Neural cell (in vitro differentiated cells): ENCODE measurements around the gene BABAM2. TPM values are rescaled to one million over a fixed set of nuclear protein-coding genes. Genes with fewer than 3 reads are reported as not detected.

Source experiments
- H2AFZ ChIP-seq: fragments of 200-600, 300-800 bp; sonication (generic), shearing (Covaris generic); 2 replicates; pipeline ENCODE4 v1.6.0; 2014; ENCODE audit warnings: low read depth, mild to moderate bottlenecking, antibody characterized with exemption, low read length, moderate library complexity
- H3F3A ChIP-seq: fragments of 200-600 bp; shearing (Covaris generic); 2 replicates; pipeline ENCODE4 v1.6.1; 2016; ENCODE audit warnings: mild to moderate bottlenecking, moderate library complexity, mixed read lengths, antibody characterized with exemption, low read length; ENCODE audit not compliant: insufficient read depth, poor library complexity, severe bottlenecking
- H3K27ac ChIP-seq: fragments of 200-600, 300-800 bp; sonication (generic), shearing (Covaris generic); 2 replicates; pipeline ENCODE4 v1.5.1; 2014; ENCODE audit warnings: mild to moderate bottlenecking, low read length, moderate library complexity
- H3K27me3 ChIP-seq: fragments of 300-800, 200-600 bp; sonication (generic), shearing (Covaris generic); 2 replicates; pipeline ENCODE4 v1.6.0; 2014; ENCODE audit warnings: mild to moderate bottlenecking, low read depth, low read length, moderate library complexity; ENCODE audit not compliant: insufficient read depth
- H3K36me3 ChIP-seq: fragments of 300-800, 200-600 bp; sonication (generic), shearing (Covaris generic); 2 replicates; pipeline ENCODE4 v1.5.1; 2014; ENCODE audit warnings: mild to moderate bottlenecking, antibody characterized with exemption, low read length, moderate library complexity; ENCODE audit not compliant: insufficient read depth
- H3K4me2 ChIP-seq: fragments of 300-800, 200-600 bp; sonication (generic), shearing (Covaris generic); 2 replicates; pipeline ENCODE4 v1.6.0; 2014; ENCODE audit warnings: mild to moderate bottlenecking, low read length
- H3K4me3 ChIP-seq: fragments of 300-800, 200-600 bp; sonication (generic), shearing (Covaris generic); 2 replicates; pipeline ENCODE4 v1.5.1; 2014; ENCODE audit warnings: mild to moderate bottlenecking, low read length, moderate library complexity
- H3K79me2 ChIP-seq: fragments of 200-600 bp; shearing (Covaris generic); replicated peaks from 2 replicates; pipeline ENCODE4 v1.6.0; 2014; ENCODE audit warnings: mild to moderate bottlenecking, low read length, moderate library complexity; ENCODE audit not compliant: insufficient read depth
- H3K9ac ChIP-seq: fragments of 300-800, 200-600 bp; sonication (generic), shearing (Covaris generic); 2 replicates; pipeline ENCODE4 v1.6.1; 2016; ENCODE audit warnings: mild to moderate bottlenecking, low read length, mixed read lengths
- H3K9me2 ChIP-seq: fragments of 200-600 bp; shearing (Covaris generic); 2 replicates; pipeline ENCODE4 v1.6.1; 2016; ENCODE audit warnings: mild to moderate bottlenecking, low read length, mixed read lengths; ENCODE audit not compliant: insufficient read depth
- H3K9me3 ChIP-seq: fragments of 200-600, 300-800 bp; sonication (generic), shearing (Covaris generic); 2 replicates; pipeline ENCODE4 v1.6.1; 2016; ENCODE audit warnings: mild to moderate bottlenecking, mixed run types, low read length, moderate library complexity, mixed read lengths
- H4K20me1 ChIP-seq: fragments of 200-600 bp; shearing (Covaris generic); 2 replicates; pipeline ENCODE4 v1.6.1; 2016; ENCODE audit warnings: mild to moderate bottlenecking, mixed run types; ENCODE audit not compliant: insufficient read depth
- EP300 ChIP-seq: fragments of 450-650 bp; conservative IDR thresholded peaks from 2 replicates; pipeline ENCODE4 v1.6.1; 2014; ENCODE audit warnings: antibody characterized with exemption, mild to moderate bottlenecking, moderate library complexity; ENCODE audit not compliant: poor library complexity, severe bottlenecking
- EZH2 ChIP-seq: fragments of 200-600, 300-800 bp; shearing (Covaris generic), sonication (generic); IDR thresholded peaks from 2 replicates; pipeline ENCODE4 v1.6.1; 2014; ENCODE audit warnings: antibody characterized with exemption, low read length, borderline replicate concordance, mild to moderate bottlenecking; ENCODE audit not compliant: insufficient read depth, poor library complexity, severe bottlenecking
- MXI1 ChIP-seq: fragments of 450-650 bp; conservative IDR thresholded peaks from 2 replicates; pipeline ENCODE4 v1.6.1; 2014; ENCODE audit warnings: antibody characterized with exemption, mild to moderate bottlenecking; ENCODE audit not compliant: poor library complexity, severe bottlenecking
- POLR2AphosphoS5 ChIP-seq: IDR thresholded peaks from 2 replicates; pipeline ENCODE4 v1.6.1; 2012
- RAD21 ChIP-seq: fragments of 450-650 bp; conservative IDR thresholded peaks from 2 replicates; pipeline ENCODE4 v1.6.1; 2014; ENCODE audit warnings: antibody characterized with exemption, mild to moderate bottlenecking, moderate library complexity
- SMC3 ChIP-seq: fragments of 450-650 bp; conservative IDR thresholded peaks from 2 replicates; pipeline ENCODE4 v1.6.1; 2014; ENCODE audit warnings: antibody characterized with exemption, mild to moderate bottlenecking, moderate library complexity; ENCODE audit not compliant: poor library complexity
- TAF1 ChIP-seq: IDR thresholded peaks from 2 replicates; pipeline ENCODE4 v1.6.1; 2012; ENCODE audit warnings: low read depth
- polyA plus RNA-seq: library from polyadenylated mRNA; depleted of rRNA; stranded (reverse); fragments of >200 nt; gene quantifications from 2 replicates; pipeline ENCODE4 v1.2.3, GENCODE V29; 2014
- TF ChIP-seq, protein P1 (sequence below): IDR thresholded peaks from 2 replicates; pipeline ENCODE4 v1.6.1; 2012; ENCODE audit warnings: borderline replicate concordance
- TF ChIP-seq, protein P2 (sequence below): fragments of 450-650 bp; IDR thresholded peaks from 2 replicates; pipeline ENCODE4 v1.5.1; 2014; ENCODE audit warnings: antibody characterized with exemption, mild to moderate bottlenecking, moderate library complexity; ENCODE audit not compliant: poor library complexity, severe bottlenecking

Gene BABAM2
- polyA plus RNA-seq, 1 donor from 2014 or later: 15.3 TPM

GRCh38 chr2:27990030-27990590, 99.6 kb downstream of the BABAM2 start:
- Histone ChIP-seq H3K27me3 (no peaks in the 10 kb centered on the region), H2AFZ (no peak overlapping the region), H3K4me2 (no peak overlapping the region), H3K4me3 (no peak overlapping the region), H3K36me3 (no peaks in the 10 kb centered on the region), H3K79me2 (no peaks in the 10 kb centered on the region), H3K27ac (no peak overlapping the region), H3K9me2 (no peaks in the 10 kb centered on the region), H3K9ac (no peak overlapping the region), H3K9me3 (no peaks in the 10 kb centered on the region), H3F3A (no peaks in the 10 kb centered on the region), H4K20me1 (no peaks in the 10 kb centered on the region)
- no peak for TF ChIP-seq SMC3
- no peak for TF ChIP-seq MXI1
- no peak for TF ChIP-seq TAF1
- TF ChIP-seq POLR2AphosphoS5: no peak
- TF ChIP-seq EP300: no peak
- no peak for TF ChIP-seq RAD21

GRCh38 chr2:27991146-27991545, 100.6 kb downstream of the BABAM2 start:
- no peaks in the 10 kb centered on the region for H4K20me1 ChIP-seq
- no peak overlapping the region for H3K9ac ChIP-seq
- H3K27me3 ChIP-seq: no peaks in the 10 kb centered on the region
- no peak overlapping the region for H3K4me3 ChIP-seq
- H3K4me2 ChIP-seq: no peak overlapping the region
- no peak for TF ChIP-seq MXI1
- TF ChIP-seq POLR2AphosphoS5: no peak
- TF ChIP-seq, protein P1, sequence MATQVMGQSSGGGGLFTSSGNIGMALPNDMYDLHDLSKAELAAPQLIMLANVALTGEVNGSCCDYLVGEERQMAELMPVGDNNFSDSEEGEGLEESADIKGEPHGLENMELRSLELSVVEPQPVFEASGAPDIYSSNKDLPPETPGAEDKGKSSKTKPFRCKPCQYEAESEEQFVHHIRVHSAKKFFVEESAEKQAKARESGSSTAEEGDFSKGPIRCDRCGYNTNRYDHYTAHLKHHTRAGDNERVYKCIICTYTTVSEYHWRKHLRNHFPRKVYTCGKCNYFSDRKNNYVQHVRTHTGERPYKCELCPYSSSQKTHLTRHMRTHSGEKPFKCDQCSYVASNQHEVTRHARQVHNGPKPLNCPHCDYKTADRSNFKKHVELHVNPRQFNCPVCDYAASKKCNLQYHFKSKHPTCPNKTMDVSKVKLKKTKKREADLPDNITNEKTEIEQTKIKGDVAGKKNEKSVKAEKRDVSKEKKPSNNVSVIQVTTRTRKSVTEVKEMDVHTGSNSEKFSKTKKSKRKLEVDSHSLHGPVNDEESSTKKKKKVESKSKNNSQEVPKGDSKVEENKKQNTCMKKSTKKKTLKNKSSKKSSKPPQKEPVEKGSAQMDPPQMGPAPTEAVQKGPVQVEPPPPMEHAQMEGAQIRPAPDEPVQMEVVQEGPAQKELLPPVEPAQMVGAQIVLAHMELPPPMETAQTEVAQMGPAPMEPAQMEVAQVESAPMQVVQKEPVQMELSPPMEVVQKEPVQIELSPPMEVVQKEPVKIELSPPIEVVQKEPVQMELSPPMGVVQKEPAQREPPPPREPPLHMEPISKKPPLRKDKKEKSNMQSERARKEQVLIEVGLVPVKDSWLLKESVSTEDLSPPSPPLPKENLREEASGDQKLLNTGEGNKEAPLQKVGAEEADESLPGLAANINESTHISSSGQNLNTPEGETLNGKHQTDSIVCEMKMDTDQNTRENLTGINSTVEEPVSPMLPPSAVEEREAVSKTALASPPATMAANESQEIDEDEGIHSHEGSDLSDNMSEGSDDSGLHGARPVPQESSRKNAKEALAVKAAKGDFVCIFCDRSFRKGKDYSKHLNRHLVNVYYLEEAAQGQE: no peak
- TF ChIP-seq, protein P2, sequence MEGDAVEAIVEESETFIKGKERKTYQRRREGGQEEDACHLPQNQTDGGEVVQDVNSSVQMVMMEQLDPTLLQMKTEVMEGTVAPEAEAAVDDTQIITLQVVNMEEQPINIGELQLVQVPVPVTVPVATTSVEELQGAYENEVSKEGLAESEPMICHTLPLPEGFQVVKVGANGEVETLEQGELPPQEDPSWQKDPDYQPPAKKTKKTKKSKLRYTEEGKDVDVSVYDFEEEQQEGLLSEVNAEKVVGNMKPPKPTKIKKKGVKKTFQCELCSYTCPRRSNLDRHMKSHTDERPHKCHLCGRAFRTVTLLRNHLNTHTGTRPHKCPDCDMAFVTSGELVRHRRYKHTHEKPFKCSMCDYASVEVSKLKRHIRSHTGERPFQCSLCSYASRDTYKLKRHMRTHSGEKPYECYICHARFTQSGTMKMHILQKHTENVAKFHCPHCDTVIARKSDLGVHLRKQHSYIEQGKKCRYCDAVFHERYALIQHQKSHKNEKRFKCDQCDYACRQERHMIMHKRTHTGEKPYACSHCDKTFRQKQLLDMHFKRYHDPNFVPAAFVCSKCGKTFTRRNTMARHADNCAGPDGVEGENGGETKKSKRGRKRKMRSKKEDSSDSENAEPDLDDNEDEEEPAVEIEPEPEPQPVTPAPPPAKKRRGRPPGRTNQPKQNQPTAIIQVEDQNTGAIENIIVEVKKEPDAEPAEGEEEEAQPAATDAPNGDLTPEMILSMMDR: no peak
- TF ChIP-seq RAD21: no peak
- no peak for TF ChIP-seq EZH2
- H3K27ac ChIP-seq: no peak overlapping the region
- H3K9me2 ChIP-seq: no peaks in the 10 kb centered on the region
- H3K36me3 ChIP-seq: no peaks in the 10 kb centered on the region
- H3K9me3 ChIP-seq: no peaks in the 10 kb centered on the region
- no peaks in the 10 kb centered on the region for H3K79me2 ChIP-seq
- no peaks in the 10 kb centered on the region for H3F3A ChIP-seq
- no peak overlapping the region for H2AFZ ChIP-seq
